Caco-2 (cell line): ENCODE data around the gene UGT1A9. TPM values are rescaled to one million over a fixed set of nuclear protein-coding genes. Genes with fewer than 3 reads are reported as not detected.

Experiments
- BruUV-seq: library from RNA; stranded (reverse); fragments of 400-500 nt; replicated peaks from 2 replicates; lab custom pipeline; 2021; lab: Mats Ljungman, UMichigan
- CTCF ChIA-PET: fragments of 300-600 bp; sonication (Branson Sonifier 250); formaldehyde crosslinking; loops from one replicate; lab custom pipeline; 2022; ENCODE audit warnings: antibody characterized with exemption; lab: Charles Lee
- POLR2A ChIA-PET: fragments of 300-600 bp; sonication (Branson Sonifier 250); formaldehyde crosslinking; loops from one replicate; lab custom pipeline; 2022; ENCODE audit warnings: antibody characterized with exemption; lab: Charles Lee
- DNase-seq, 2 experiments: peaks; one replicate each; pipeline versions ENCODE4 v3.0.0 to v3.0.0-alpha.2; 2020 to 2022
- H3K27me3 ChIP-seq: replicated peaks from 2 replicates; pipeline ENCODE4 v1.6.0; 2011; ENCODE audit warnings: low read length; ENCODE audit not compliant: control insufficient read depth, insufficient read depth
- H3K36me3 ChIP-seq: 2 replicates; pipeline ENCODE4 v1.5.1; 2011; ENCODE audit warnings: low read length; ENCODE audit not compliant: control insufficient read depth, insufficient read depth
- H3K4me1 ChIP-seq: fragments of 250-450 bp; sonication (Bioruptor Pico); 2 replicates; pipeline ENCODE4 v1.5.1; 2020; ENCODE audit warnings: mild to moderate bottlenecking
- H3K4me3 ChIP-seq: 2 replicates; pipeline ENCODE4 v1.5.1; 2011; ENCODE audit warnings: low read depth, mild to moderate bottlenecking, control low read depth, low read length
- H3K9me3 ChIP-seq: fragments of 250-450 bp; sonication (Bioruptor Pico); 2 replicates; pipeline ENCODE4 v1.5.1; 2020; ENCODE audit warnings: mild to moderate bottlenecking, moderate library complexity
- H3K27ac Mint-ChIP-seq: one replicate; pipeline ENCODE4 v1.8.0; 2022; ENCODE audit warnings: mixed read lengths; ENCODE audit not compliant: unreplicated experiment
- H3K27me3 Mint-ChIP-seq: one replicate; pipeline ENCODE4 v1.8.0; 2022; ENCODE audit warnings: mixed read lengths; ENCODE audit not compliant: insufficient read depth, unreplicated experiment
- H3K36me3 Mint-ChIP-seq: one replicate; pipeline ENCODE4 v1.8.0; 2022; ENCODE audit warnings: mild to moderate bottlenecking, mixed read lengths; ENCODE audit not compliant: insufficient read depth, unreplicated experiment
- H3K4me1 Mint-ChIP-seq: one replicate; pipeline ENCODE4 v1.8.0; 2022; ENCODE audit warnings: low read depth, mixed read lengths; ENCODE audit not compliant: unreplicated experiment
- H3K4me3 Mint-ChIP-seq: one replicate; pipeline ENCODE4 v1.8.0; 2022; ENCODE audit warnings: mild to moderate bottlenecking, moderate library complexity, mixed read lengths; ENCODE audit not compliant: unreplicated experiment
- H3K9me3 Mint-ChIP-seq: one replicate; pipeline ENCODE4 v1.8.0; 2022; ENCODE audit warnings: mixed read lengths; ENCODE audit not compliant: unreplicated experiment
- intact Hi-C: fragments of 100-400 bp; cut with micrococcal nuclease; formaldehyde crosslinking; loops from one replicate; pipeline ENCODE4 v1.10.0; 2022; ENCODE audit not compliant: unreplicated experiment
- total RNA-seq: library from RNA; stranded (reverse); gene quantifications from 2 replicates; pipeline ENCODE4 v1.2.3, GENCODE V29; 2022
- TF ChIP-seq, protein P1 (sequence below), 2 experiments: fragments of 200-600 bp in 1 of 2; IDR thresholded peaks; 1 replicate in 1 of 2; 2 replicates in 1 of 2; pipeline versions ENCODE4 v1.5.1 to v1.8.0; 2011 to 2022; ENCODE audit warnings: antibody characterized with exemption in 1 of 2, control low read depth in 1 of 2, inconsistent platforms in 1 of 2, low read depth in 1 of 2, low read length in 1 of 2, mild to moderate bottlenecking in 1 of 2, moderate library complexity in 1 of 2; ENCODE audit not compliant: insufficient read depth in 1 of 2, severe bottlenecking in 1 of 2, unreplicated experiment in 1 of 2

UGT1A9 gene
- total RNA-seq, 1 experiment from 2014 or later = 0.20 TPM

DNA sequence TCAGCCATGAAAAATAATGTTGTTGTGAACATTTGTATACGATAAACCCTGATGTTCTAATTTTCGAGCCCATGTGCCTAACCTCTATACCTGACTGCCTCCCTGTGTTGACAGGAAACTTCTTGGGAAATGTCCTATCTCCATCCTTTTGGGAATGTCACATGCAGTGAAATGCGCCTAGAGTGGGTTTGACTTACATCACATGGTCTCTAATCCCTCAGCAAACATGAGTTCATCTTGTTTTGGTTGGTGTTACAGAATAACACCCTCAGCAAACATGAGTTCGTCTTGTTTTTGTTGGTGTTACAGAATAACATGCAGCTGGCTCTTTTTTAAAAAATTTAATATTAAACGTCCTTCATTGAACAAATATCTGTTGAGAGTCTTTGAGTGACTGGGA is 16.6 kb downstream of the UGT1A9 start:
- Histone ChIP-seq H3K4me1 (peaks cover 12% of the 10 kb centered on the region; the same call in 1 of the 2 replicates), H3K9me3 (no peaks in the 10 kb centered on the region), H3K4me3 (no peak overlapping the region), H3K36me3 (no peaks in the 10 kb centered on the region), H3K27me3 (no peaks in the 10 kb centered on the region)
- Mint-ChIP-seq H3K4me3 (no peak overlapping the region), H3K36me3 (peaks cover 10% of the 10 kb centered on the region), H3K4me1 (no peaks in the 10 kb centered on the region), H3K27ac (no peak overlapping the region), H3K27me3 (no peaks in the 10 kb centered on the region), H3K9me3 (no peaks in the 10 kb centered on the region)
- intact Hi-C loops = no loop called here
- no peak for DNase-seq
- CTCF ChIA-PET = no interaction called here
- BruUV-seq = no TSS peak
- POLR2A ChIA-PET = no interaction called here
- TF ChIP-seq, protein P1, sequence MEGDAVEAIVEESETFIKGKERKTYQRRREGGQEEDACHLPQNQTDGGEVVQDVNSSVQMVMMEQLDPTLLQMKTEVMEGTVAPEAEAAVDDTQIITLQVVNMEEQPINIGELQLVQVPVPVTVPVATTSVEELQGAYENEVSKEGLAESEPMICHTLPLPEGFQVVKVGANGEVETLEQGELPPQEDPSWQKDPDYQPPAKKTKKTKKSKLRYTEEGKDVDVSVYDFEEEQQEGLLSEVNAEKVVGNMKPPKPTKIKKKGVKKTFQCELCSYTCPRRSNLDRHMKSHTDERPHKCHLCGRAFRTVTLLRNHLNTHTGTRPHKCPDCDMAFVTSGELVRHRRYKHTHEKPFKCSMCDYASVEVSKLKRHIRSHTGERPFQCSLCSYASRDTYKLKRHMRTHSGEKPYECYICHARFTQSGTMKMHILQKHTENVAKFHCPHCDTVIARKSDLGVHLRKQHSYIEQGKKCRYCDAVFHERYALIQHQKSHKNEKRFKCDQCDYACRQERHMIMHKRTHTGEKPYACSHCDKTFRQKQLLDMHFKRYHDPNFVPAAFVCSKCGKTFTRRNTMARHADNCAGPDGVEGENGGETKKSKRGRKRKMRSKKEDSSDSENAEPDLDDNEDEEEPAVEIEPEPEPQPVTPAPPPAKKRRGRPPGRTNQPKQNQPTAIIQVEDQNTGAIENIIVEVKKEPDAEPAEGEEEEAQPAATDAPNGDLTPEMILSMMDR (IDR thresholded peaks at IDR 0.05; ENCODE audit: insufficient read depth in 1 of 2, low read depth in 1 of 2, low read length in 1 of 2, severe bottlenecking in 1 of 2, unreplicated experiment in 1 of 2) = no peak

DNA sequence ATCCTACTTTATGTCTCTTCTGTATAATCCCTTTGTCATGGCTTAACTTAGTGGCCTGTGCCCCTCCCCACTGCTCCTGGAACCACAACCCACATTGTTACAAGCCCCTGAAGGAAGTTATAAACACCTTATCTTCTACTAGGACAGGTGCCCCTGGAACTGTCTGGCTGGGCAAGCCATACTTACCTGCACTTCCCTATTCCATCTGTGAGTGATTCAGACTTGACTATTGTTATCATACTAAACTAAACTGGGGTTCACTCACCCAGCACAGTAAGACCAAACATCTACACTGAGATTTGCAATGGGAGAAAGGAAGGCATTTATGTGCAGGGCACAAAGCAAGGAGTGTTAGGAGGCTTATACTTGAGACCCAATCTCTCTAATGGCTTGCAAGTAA is 17.3 kb downstream of the UGT1A9 start:
- Mint-ChIP-seq H3K27ac (no peak overlapping the region), H3K27me3 (no peaks in the 10 kb centered on the region), H3K4me3 (no peak overlapping the region), H3K9me3 (no peaks in the 10 kb centered on the region), H3K36me3 (peaks cover 17% of the 10 kb centered on the region), H3K4me1 (no peaks in the 10 kb centered on the region)
- BruUV-seq = no TSS peak
- TF ChIP-seq, protein P1 (IDR thresholded peaks at IDR 0.05; ENCODE audit: insufficient read depth in 1 of 2, low read depth in 1 of 2, low read length in 1 of 2, severe bottlenecking in 1 of 2, unreplicated experiment in 1 of 2) = no peak
- Histone ChIP-seq H3K9me3 (no peaks in the 10 kb centered on the region), H3K36me3 (no peaks in the 10 kb centered on the region), H3K4me1 (peaks cover 12% of the 10 kb centered on the region; the same call in 1 of the 2 replicates), H3K27me3 (no peaks in the 10 kb centered on the region), H3K4me3 (no peak overlapping the region)
- CTCF ChIA-PET = no interaction called here
- DNase-seq = no peak
- POLR2A ChIA-PET = no interaction called here
- intact Hi-C loops = no loop called here

DNA sequence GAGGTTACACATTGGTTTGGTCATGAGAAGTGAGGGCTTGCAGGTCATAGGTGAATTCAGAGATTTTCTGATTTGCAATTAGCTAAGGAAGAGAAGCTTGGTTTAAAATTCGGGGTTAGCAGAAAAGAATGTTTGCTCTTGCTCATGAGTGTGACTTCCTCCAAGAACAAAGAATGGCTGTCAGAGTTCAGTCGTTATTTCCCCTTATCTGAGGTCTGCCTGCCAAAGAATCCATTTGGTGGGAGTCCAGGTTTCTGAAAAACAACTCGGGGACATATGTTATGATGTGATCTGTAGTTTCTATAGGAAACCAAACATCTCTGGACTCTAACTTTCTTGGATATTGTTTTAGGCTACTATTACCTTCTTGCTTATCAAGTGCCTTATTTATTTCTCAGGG is 17.8 kb downstream of the UGT1A9 start:
- peaks cover 17% of the 10 kb centered on the region for H3K36me3 Mint-ChIP-seq
- H3K4me1 ChIP-seq = peaks cover 12% of the 10 kb centered on the region; the same call in 1 of the 2 replicates
- no peaks in the 10 kb centered on the region for H3K27me3 ChIP-seq
- H3K4me1 Mint-ChIP-seq = no peaks in the 10 kb centered on the region
- ChIA-PET CTCF (no interaction called here), POLR2A (no interaction called here)
- no peaks in the 10 kb centered on the region for H3K36me3 ChIP-seq
- intact Hi-C loops = no loop called here
- H3K9me3 ChIP-seq = no peaks in the 10 kb centered on the region
- no TSS peak for BruUV-seq
- no peaks in the 10 kb centered on the region for H3K27me3 Mint-ChIP-seq
- DNase-seq = no peak
- H3K4me3 Mint-ChIP-seq = no peak overlapping the region
- no peak overlapping the region for H3K27ac Mint-ChIP-seq
- H3K9me3 Mint-ChIP-seq = no peaks in the 10 kb centered on the region
- no peak overlapping the region for H3K4me3 ChIP-seq
- TF ChIP-seq, protein P1 (IDR thresholded peaks at IDR 0.05; ENCODE audit: insufficient read depth in 1 of 2, low read depth in 1 of 2, low read length in 1 of 2, severe bottlenecking in 1 of 2, unreplicated experiment in 1 of 2) = no peak
